Activated naive CD8-positive, alpha-beta T cell treated with anti-CD3 and anti-CD28 coated beads, Interleukin-2, amount 50 U/mL, for 16 hours (primary cell): ENCODE data around the gene DDX51.

Experiments used
- DNase-seq: peaks from one replicate; pipeline ENCODE4 v3.0.0-alpha.2; 2020; ENCODE audit warnings: low read depth, low spot score

The DDX51 gene

DNA sequence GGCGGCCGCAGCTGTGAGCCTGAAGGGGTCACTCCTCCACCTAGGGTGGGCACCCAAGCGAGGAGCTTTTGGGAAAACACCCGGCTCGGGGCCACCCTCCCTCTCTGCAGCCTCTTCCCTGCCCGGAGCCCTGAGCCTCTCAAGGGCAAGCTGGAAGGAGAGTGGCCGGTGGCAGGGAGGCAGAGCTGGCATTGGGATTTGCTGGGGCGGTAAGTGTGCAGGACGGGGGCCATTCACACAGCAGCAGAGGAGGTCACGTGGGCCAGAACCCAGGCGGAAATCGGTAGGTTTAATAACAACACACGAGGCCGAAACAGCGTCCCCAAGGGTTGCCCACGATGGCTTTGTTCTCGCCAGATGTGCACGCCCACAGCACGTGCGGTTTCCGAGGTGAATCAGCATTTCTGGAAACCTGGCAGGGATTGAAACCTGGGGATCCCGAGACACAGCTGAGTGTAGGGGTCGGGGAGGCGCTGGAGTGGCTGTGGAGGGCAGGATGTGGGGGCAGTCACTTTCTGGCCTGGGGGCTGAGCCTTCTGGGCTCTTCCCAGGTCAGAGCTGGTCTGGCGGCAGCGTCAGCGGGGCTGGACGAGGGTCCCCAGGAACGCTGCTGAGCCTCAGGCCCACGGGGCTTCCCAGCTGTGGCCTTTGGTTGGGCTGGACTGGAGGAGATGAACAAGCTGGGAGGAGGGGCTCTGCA lies 23.6 kb upstream of the DDX51 start:
- DNase-seq = no peak

DNA sequence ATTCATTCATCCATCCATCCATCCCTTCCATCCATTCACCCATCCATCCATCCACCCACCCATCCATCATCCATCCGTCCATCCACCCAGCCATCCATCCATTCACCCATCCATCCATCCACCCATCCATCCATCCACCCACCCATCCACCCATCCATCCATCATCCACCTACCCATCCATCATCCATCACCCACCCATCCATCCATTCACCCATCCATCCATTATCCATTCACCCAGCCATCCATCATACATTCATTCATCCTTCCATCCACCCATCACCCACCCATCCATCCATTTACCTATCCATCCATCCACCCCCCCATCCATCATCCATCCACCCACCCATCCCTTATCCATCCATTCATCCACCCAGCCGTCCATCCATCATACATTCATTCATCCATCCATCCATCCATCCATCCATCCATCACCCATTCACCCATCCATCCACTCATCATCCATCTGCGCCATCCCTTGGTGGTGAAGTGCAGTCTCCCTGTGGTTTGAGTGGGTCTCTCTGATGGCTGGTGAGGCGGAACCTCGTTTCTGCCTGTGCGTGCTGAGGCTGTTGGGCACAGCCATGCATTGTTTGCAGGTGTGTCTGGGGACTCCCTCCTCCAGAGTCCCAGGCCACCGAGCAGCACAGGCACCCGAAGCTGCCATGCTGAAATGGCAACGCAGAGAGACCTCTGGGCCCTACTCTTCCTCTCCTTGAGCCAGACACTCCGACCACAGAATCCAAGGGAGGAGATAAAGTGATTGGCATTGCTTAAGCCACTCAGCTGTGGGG lies 22.9 kb upstream of the DDX51 start:
- no peak for DNase-seq

DNA sequence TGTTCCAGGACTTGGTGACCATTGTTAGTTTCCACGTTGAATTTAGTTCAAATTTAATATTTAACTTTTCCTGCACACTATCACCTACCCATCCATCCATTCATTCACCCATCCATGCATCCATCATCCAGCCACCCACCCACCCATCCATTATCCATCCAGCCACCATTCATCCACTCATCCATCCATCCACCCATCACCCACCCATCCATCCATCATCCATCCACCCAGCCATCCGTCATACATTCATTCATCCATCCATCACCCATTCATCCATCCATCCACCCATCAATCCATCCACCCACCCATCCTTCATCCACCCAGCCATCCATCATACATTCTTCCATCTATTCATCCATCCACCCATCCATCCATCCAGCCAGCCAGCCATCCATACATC lies 22.0 kb upstream of the DDX51 start:
- DNase-seq = no peak

DNA sequence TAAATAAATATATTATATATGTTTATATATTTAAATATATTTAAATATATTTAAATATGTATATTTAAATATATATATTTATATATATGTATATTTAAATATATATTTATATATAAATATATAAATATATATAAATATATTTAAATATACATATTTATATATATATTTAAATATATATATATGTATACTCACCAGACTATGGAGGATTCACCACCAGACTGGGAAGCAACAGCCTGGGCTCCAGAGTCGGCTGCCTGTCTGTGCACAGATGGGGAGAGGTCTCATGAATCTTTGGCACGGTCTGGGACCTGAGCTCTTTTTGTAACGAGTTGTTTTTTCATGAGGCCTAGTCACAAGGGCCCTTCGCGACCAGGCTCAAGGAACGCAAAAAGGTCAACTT lies 21.5 kb upstream of the DDX51 start:
- DNase-seq = no peak

DNA sequence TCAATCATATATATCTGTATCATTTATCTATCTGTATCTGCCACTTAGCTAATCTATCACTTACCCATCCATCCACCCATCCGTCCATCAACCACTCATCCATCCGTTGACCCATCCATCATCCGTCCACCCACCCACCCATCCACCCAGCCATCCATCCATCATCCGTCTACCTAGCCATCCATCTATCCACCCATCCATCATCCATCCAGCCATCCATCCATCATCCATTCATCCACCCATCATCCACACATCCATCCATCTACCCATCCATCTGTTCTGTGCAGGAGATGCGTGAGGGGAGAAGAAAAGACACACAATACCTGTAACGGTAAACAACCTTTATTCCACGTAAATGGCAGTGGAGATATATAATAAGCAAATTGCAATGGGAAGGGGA lies 20.3 kb upstream of the DDX51 start:
- DNase-seq = no peak

DNA sequence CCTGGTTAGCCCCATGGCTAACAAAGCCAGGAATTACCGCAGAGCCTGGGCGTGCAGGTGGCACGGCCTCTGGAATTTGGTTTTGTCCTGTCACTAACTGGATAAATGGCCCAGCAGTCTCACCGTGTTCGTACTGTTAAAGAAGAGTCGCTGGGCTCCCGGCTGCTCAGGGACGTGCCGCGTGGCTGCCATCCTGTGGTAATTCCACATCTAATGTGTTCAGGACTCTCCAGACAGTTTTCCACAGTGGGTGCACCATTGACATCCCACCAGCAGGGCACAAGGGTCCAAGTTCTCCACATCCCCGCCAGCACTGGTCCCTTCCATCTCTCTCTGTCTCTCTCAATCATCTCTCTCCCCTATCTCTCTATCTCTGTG lies 19.8 kb upstream of the DDX51 start:
- no peak for DNase-seq

DNA sequence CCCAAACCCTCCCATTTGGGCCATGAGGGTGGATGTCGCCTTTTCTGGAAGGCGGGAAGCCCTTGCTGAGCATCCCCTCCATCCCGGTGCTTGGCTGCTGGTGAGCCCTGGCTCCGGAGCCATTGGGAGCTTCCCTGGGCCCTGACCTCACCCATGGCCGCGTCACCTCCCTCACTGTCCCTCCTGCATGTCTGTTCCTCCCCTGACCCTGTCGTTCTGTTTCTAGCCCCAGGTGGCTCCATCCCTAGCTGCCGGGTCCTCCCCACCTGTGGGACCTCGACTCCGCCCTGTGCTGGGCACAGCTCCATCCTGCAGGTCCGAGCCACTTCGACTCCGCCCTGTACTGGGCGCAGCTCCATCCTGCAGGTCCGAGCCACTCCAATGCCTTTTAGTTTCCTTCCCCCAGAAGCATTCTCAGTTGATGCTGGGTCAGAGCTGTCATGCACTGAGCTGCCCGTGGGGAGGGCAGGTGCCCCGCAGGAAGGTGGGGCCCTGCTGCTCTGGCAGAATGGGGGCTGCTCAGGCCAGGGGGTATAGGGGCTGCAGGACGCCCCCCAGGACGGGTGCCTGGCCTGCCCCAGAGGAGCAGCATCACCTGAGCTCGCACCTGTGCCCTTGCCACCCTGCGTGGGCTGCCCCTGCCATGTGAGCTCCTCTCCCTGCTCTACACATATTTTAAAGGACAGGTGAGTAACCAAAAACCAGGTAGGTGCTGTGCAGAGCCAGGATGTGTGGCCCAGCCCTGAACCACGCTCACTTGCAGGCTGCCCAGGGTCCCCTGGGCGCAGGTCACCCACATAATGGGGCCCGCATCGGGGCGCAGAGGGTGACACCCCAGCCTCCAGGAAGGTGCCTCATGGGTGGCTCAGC lies 19.2 kb upstream of the DDX51 start:
- DNase-seq = no peak

DNA sequence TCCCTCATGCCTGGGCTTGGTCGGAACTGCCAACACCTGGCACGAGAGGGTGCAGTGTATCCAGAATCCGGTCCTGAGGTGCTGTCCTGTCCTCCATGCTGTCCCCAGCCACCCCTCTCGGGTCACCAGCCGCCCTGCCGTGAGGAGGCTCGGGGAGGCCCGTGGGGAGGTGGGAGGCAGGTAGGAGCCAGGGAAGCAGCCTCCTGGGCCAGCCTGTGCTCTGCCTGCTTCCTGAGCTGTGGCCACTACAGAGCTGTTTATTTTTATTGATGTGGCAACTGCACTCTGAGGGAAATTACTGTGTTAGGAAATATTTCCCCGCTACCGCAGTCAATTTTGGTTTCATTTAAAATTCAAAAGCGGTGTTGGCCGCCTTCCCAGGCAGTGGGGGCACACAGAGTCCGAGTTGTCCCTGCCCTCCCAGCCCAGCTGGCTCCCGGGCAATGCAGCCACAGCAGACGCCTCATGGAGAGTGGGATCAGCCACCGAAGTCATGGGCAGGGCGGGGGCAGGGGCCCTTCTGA lies 18.5 kb upstream of the DDX51 start:
- DNase-seq = no peak

DNA sequence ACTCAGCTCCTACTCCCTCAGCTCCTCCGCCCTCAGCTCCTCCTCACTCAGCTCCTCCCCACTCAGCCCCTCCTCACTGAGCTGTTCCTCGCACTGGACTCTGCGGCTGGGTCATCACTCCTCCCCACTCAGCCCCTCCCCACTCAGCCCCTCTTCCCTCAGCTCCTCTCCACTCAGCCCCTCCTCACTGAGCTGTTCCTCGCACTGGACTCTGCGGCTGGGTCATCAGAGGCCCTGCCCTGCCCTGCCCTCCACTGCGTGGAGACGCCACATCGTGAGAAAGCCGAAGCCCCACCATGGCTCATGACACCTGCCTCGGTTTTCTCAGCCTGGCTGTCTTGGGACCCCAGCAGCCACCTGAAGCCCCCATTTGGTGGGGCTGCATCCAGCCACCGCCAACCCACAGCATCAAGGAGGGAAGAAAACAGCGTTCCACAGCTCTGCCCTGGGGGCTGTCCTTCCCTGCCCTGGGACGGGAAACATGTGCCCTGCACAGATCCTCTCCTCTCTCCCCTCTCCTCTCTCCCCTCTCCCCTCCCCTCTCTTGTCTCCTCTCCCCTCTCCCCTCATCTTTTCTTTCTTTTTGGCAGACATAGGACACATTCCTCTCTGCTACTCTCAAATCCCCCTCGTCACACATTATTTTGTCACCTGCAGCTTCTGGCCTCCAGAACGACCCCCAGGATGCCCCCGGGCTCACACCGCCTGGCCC lies 17.8 kb upstream of the DDX51 start:
- DNase-seq = no peak

DNA sequence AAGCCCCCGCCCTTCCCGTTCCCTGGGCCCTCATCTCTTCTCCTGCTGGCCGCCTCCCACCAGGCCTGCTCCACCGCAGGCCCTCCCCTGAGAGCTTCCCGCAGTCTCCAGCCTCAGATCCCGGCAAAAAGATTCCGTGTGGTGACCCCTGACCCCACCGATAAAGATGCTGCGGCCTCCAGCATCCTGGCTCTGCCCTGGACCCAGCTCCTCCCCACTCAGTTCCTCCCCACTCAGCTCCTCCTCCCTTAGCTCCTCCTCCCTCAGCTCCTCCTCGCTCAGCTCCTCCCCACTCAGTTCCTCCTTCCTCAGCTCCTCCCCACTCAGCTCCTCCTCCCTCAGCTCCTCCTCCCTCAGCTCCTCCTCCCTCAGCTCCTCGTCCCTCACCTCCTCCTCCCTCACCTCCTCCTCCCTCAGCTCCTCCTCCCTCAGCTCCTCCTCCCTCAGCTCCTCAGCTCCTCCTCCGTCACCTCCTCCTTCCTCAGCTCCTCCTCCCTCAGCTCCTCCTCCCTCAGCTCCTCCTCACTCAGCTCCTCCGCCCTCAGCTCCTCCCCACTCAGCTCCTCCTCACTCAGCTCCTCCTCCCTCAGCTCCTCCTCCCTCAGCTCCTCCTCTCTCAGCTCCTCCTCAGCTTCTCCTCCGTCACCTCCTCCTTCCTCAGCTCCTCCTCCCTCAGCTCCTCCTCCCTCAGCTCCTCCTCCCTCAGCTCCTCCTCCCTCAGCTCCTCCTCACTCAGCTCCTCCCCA lies 17.1 kb upstream of the DDX51 start:
- DNase-seq = no peak

DNA sequence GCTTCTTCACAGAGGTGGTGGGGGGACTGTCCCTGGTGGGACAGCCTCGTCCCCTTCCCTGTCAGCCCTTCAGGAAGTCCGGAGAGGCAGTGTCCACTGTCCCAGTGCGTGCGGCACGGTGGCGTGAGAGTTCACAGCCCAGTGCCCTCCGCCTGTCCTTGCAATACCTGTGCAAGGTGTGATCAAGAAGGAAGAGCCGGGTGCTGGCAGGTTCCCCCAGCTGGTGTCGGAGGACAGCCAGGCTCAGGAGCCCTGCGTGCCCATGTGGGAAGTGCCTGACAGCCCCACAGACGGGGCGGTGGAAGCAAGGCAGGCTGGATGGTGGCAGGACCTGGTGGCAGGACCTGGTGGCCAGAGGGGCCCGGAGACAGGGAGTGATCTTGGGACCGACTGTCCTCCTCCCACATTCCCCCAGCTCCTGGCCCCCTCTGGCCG lies 16.5 kb upstream of the DDX51 start:
- DNase-seq = no peak

DNA sequence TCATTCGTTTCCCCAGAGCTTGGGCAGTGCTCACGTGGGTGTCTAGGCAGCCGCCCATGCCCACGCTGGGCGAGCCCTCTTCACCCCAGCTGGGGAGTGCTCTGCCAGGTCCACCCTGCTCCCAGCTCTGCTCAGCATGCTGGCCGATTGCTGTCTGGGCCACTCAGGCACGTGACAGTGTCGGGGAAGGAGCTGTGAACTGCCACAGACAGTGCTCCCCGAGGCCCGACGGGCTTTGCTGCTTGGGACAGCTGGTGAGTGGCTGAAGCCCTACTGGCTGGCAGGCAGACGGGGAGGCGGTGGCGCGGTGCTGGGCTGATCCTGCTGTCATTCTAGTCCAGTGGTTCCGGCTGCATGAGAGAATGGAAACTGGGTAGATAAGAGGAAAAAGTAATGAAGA lies 15.9 kb upstream of the DDX51 start:
- no peak for DNase-seq

DNA sequence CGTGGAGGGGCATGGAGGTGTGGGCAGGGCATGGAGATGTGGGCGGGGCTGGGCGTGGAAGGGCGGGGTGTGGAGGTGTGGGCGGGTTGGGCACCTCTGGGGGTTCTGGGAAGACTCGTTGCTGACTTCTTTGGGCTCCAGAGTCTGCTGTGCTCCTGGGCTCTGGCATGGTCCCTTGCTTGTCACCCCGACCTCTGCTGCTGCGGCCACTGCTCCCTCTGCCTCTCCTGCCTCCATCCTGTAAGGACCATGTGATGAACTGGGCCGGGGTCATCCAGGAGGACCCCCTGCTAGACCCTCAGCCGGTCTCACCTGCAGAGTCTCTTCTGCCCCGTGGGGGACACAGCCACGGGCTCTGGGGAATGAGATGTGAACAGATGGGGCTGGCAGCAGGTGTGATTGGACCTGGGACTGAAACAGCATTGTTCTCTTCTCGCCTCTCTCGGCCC lies 15.5 kb upstream of the DDX51 start:
- DNase-seq = no peak

DNA sequence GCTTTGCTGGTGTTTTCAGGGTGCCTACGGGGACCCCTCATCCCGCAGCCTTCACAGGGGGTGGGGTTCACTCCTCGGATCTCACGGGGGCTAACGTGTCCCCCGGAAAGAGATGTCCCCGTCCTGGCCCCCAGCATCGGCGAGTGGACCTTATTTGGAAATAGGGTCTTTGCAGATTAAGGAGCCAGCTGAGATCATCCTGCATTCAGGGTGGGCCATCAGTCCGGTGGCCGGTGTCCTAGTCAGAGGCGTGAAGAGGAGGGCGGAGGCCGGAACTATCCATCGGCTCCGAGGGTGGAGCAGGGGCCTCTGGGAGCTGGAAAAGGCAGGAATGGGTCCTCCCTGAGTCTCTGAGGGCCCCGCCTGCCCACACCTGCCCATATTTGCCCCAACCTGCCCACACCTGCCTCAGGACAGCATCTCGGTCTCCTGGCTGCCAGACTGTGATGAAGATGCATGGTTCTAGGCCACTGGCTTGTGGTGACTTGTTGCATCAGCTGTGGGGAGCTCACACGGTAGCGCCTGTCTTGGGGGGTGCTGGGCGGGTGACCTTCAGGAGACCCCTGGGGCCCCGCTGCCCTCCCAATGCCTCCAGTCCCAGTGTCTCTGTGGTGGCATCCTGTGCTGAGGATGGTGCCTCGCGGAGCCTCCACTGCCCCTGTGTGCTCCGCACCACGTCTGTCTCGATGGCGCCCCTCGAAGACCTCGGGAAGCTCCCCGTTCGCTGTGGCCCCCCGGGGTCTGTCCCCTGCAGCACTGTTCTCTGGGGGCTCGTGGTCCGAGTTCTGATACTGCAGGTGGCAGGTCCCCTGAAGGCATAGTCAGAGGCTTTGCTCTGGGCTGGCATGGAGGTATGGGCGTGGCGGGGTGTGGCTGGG lies 14.8 kb upstream of the DDX51 start:
- DNase-seq = no peak

DNA sequence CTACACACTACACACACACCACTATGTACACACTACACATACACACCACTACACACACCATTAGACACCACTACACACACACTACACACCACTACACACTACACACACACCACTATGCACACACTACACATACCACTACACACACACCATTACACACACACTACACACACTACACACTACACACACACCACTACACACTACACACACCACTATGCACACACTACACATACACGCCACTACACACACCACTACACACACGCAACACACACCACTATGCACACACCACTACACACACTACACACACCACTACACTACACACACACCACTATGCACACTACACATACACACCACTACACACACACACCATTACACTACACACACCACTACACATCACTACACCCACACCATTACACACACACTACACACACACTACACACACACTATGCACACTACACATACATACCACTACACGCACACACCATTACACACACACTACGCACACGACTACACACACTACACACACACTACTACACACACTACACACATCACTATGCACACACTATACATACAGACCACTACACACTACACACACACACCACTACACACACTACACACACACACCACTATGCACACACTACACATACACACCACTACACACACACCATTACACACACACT lies 13.8 kb upstream of the DDX51 start:
- no peak for DNase-seq

DNA sequence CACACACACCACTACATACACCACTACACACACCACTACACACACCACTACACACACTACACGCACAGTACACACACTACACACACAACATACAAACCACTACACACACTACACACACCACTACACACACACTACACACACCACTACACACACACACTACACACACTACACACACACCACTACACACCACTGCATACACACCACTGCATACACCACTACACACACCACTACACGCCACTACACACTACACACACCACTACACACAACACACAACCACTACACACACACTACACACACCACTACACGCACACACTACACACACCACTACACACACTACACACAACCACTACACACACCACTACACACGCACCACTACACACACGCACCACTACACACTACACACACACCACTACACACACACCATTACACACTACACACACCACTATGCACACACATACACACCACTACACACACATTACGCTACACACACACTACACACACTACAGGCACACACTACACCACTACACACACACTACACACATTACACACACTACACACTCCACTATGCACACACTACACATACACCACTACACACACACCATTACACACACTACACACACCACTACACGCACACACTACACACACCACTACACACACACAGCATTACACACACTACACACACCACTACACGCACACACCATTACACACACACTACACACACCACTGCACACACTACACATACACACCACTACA lies 12.6 kb upstream of the DDX51 start:
- DNase-seq = no peak

DNA sequence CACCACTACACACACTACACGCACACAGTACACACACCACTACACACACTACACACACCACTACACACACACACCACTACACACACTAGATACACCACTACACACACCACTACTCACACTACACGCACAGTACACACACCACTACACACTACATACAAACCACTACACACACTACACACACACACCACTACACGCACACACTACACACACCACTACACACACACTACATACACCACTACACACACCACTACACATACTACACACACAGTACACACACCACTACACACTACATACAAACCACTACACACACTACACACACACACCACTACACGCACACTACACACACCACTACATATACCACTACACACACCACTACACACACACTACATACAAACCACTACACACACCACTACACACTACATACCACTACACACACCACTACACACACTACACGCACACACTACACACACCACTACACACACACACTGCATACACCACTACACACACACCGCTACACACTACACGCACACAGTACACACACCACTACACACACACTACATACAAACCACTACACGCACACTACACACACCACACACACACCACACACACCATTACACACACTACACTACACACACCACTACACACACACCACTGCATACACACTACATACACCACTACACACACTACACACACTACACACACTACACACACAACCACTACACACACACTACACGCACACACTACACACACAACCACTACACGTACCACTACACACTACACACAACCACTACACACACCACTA lies 11.9 kb upstream of the DDX51 start:
- DNase-seq = no peak
